ENCODE results near the gene CLINT1. TPM values are rescaled to one million over a fixed set of nuclear protein-coding genes. Genes with fewer than 3 reads are reported as not detected.
"Not testable (repeated sequence)": the region's sequence is repeated elsewhere in the genome, so short reads cannot be mapped to it uniquely, and the experiment has no call there.

CLINT1 gene
- total RNA-seq, 3 donors from 2014 or later, result 90.8 to 131 (median 127) TPM

DNA sequence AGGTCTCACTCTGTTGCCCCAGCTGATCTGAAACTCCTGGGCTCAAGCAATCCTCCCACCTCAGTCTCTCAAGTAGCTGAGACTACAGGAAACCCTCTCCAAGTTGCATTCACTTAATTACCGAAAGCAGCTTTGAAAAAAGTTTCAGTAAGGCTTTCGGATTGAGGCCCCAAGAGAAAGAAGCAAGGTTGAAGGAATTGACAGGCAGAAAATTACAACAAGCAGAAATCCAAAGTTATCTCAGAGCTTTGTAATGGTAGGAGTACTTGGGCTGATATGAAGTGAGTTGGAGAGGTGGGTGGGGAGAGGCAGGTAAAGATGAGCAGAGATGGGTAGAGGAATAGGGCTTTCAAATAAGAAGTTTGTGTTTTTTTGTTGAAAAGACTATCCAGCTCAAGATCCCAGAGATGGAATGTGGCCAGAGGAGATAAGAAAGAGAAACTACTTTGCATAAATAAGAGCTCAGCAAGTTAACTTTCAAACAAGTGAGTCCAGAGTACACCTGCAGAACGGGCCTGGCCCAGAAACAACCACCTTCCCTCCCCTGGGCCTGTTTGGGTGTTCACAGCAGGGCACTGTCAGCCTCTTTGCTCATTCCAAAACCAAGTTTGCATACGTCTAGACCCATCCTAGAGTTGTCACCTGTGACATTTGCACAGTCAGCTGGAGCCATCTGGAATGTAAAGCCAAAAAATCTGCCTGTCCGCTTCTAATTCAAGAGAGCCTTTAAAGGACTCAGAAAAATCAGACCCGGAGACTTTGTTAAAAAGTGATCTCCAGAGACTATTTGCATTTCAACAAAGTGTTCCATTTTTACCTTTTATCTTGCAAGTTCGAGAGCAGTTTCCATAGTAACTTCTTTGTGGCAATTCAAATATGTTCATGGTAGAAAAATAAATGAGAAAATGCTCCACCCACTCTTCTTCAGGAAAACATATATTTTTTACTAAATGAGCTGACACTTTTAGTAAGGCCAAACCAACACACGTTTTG, 2.2 kb upstream of the CLINT1 start:
- TF ChIP-seq, protein P1, sequence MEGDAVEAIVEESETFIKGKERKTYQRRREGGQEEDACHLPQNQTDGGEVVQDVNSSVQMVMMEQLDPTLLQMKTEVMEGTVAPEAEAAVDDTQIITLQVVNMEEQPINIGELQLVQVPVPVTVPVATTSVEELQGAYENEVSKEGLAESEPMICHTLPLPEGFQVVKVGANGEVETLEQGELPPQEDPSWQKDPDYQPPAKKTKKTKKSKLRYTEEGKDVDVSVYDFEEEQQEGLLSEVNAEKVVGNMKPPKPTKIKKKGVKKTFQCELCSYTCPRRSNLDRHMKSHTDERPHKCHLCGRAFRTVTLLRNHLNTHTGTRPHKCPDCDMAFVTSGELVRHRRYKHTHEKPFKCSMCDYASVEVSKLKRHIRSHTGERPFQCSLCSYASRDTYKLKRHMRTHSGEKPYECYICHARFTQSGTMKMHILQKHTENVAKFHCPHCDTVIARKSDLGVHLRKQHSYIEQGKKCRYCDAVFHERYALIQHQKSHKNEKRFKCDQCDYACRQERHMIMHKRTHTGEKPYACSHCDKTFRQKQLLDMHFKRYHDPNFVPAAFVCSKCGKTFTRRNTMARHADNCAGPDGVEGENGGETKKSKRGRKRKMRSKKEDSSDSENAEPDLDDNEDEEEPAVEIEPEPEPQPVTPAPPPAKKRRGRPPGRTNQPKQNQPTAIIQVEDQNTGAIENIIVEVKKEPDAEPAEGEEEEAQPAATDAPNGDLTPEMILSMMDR (IDR thresholded peaks at IDR 0.05), result no peak
- no peaks in the 10 kb centered on the region for H3K36me3 ChIP-seq (ENCODE audit: low read depth)
- intact Hi-C loops (cut with DNase I, micrococcal nuclease), result no loop called here
- H3K9me3 ChIP-seq, result no peaks in the 10 kb centered on the region
- peaks cover 9% of the 10 kb centered on the region for H3K4me1 ChIP-seq (ENCODE audit: low read depth)
- H3K4me3 ChIP-seq, result no peak overlapping the region
- DNase-seq (peak in 2 of 3 donors; percentile 39 to 71), ATAC-seq (peak; percentile 60)

GRCh38 chr5:157859227-157859575, 256 bp upstream of the CLINT1 start:
- peak overlapping the region; percentile 83 for H3K4me3 ChIP-seq
- intact Hi-C loops (cut with DNase I, micrococcal nuclease), result no loop called here
- no peaks in the 10 kb centered on the region for H3K36me3 ChIP-seq (ENCODE audit: low read depth)
- H3K9me3 ChIP-seq, result no peaks in the 10 kb centered on the region
- TF ChIP-seq, protein P1 (IDR thresholded peaks at IDR 0.05), result no peak
- no peak for DNase-seq
- H3K4me1 ChIP-seq (ENCODE audit: low read depth), result peaks cover 13% of the 10 kb centered on the region
- ATAC-seq, result no peak

DNA sequence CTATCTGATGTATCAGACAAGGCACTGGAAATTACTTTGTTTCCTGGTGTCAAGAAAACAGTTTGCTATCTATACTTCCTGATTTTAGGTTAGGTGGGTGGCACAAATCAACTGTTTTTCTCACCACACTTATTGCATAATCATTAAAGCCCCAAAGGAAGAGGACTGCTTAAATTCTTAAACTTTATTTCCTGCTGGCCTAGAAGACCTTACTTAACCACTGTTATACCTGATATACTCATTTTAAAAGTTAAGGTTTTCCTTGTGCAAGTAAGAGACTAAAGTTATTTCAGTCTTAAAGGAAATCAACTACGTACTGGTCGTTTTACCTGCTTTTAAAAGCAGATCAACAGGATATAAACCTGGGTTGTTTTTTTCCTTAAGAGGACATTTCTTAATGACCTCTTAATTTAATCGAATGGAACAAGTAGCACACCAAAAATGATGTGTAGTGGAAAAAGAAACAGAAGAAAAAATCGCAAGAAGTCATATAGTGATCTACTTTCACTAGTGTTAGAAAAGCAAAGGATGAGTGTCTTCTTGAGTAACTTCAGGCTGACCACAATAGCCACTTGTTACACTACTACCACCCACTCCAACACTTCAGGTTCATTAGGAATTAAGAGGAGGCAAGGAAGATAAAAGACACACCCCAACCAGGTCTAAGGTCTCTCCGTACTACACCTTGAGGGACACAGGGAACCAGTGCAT, 974 bp downstream of the CLINT1 start:
- H3K36me3 ChIP-seq (ENCODE audit: low read depth), result no peaks in the 10 kb centered on the region
- intact Hi-C loops (cut with DNase I, micrococcal nuclease), result no loop called here
- H3K9me3 ChIP-seq, result no peaks in the 10 kb centered on the region
- DNase-seq (no peak), ATAC-seq (peak; percentile 26)
- TF ChIP-seq, protein P1 (IDR thresholded peaks at IDR 0.05), result no peak
- H3K4me1 ChIP-seq (ENCODE audit: low read depth), result peaks cover 13% of the 10 kb centered on the region
- H3K4me3 ChIP-seq, result peak overlapping the region; percentile 83

GRCh38 chr5:157855404-157855994, 3.4 kb downstream of the CLINT1 start:
- TF ChIP-seq, protein P1 (IDR thresholded peaks at IDR 0.05), result peak; percentile 44
- intact Hi-C loops (cut with DNase I, micrococcal nuclease), result no loop called here
- peak; percentile 44 for ATAC-seq
- no peaks in the 10 kb centered on the region for H3K9me3 ChIP-seq
- no peaks in the 10 kb centered on the region for H3K36me3 ChIP-seq (ENCODE audit: low read depth)
- peak in 1 of 3 donors; percentile 84 for DNase-seq
- H3K4me3 ChIP-seq, result no peak overlapping the region
- H3K4me1 ChIP-seq (ENCODE audit: low read depth), result peaks cover 9% of the 10 kb centered on the region

- H3K4me1 ChIP-seq (ENCODE audit: low read depth); H3K4me3 ChIP-seq; ATAC-seq; intact Hi-C loops (cut with DNase I, micrococcal nuclease); DNase-seq; H3K36me3 ChIP-seq (ENCODE audit: low read depth); H3K9me3 ChIP-seq: not testable (repeated sequence)
Observed at GRCh38 chr5:157853365-157853764, 5.6 kb downstream of the CLINT1 start.
